MM.1S (cell line): ENCODE data around the gene ATP1A4.

Experiments
- DNase-seq: peaks from one replicate; pipeline ENCODE4 v3.0.0-alpha.2; 2015
- H2AFZ ChIP-seq: fragments of 300-600 bp; sonication (generic); 2 replicates; pipeline ENCODE4 v1.6.0; 2016; ENCODE audit warnings: antibody characterized with exemption, low read length
- H3F3A ChIP-seq: fragments of 300-600 bp; sonication (generic); 2 replicates; pipeline ENCODE4 v1.6.1; 2016; ENCODE audit warnings: mild to moderate bottlenecking, antibody characterized with exemption, low read length, moderate library complexity, mixed read lengths; ENCODE audit not compliant: insufficient read depth
- H3K27ac ChIP-seq: fragments of 300-600 bp; sonication (generic); 2 replicates; pipeline ENCODE4 v1.5.1; 2016; ENCODE audit warnings: mild to moderate bottlenecking, low read length
- H3K27me3 ChIP-seq: fragments of 300-600 bp; sonication (generic); replicated peaks from 2 replicates; pipeline ENCODE4 v1.6.0; 2016; ENCODE audit warnings: low read length; ENCODE audit not compliant: insufficient read depth
- H3K36me3 ChIP-seq: fragments of 300-600 bp; sonication (generic); replicated peaks from 2 replicates; pipeline ENCODE4 v1.6.1; 2016; ENCODE audit warnings: mild to moderate bottlenecking, low read length, mixed read lengths; ENCODE audit not compliant: insufficient read depth
- H3K4me1 ChIP-seq: fragments of 300-600 bp; sonication (generic); 2 replicates; pipeline ENCODE4 v1.6.1; 2016; ENCODE audit warnings: low read length, mixed read lengths
- H3K4me2 ChIP-seq: fragments of 300-600 bp; sonication (generic); 2 replicates; pipeline ENCODE4 v1.6.0; 2016; ENCODE audit warnings: low read depth, low read length
- H3K4me3 ChIP-seq: fragments of 300-600 bp; sonication (generic); 2 replicates; pipeline ENCODE4 v1.5.1; 2016; ENCODE audit warnings: low read length, mixed read lengths
- H3K79me2 ChIP-seq: fragments of 300-600 bp; sonication (generic); 2 replicates; pipeline ENCODE4 v1.6.1; 2016; ENCODE audit warnings: mixed run types, low read length, mixed read lengths
- H3K9ac ChIP-seq: fragments of 300-600 bp; sonication (generic); 2 replicates; pipeline ENCODE4 v1.6.1; 2016; ENCODE audit warnings: low read length, mixed read lengths
- H3K9me2 ChIP-seq: fragments of 300-600 bp; sonication (generic); replicated peaks from 2 replicates; pipeline ENCODE4 v1.6.1; 2016; ENCODE audit warnings: mild to moderate bottlenecking, low read length, mixed read lengths; ENCODE audit not compliant: insufficient read depth
- H3K9me3 ChIP-seq: fragments of 300-600 bp; sonication (generic); replicated peaks from 2 replicates; pipeline ENCODE4 v1.6.1; 2016; ENCODE audit warnings: mild to moderate bottlenecking, low read length, mixed read lengths; ENCODE audit not compliant: insufficient read depth
- H4K20me1 ChIP-seq: fragments of 300-600 bp; sonication (generic); 2 replicates; pipeline ENCODE4 v1.6.1; 2016; ENCODE audit warnings: mild to moderate bottlenecking, low read length, moderate library complexity, mixed read lengths; ENCODE audit not compliant: insufficient read depth
- EZH2 ChIP-seq: fragments of 300-600 bp; sonication (generic); optimal IDR thresholded peaks from 2 replicates; pipeline ENCODE3; 2017; ENCODE audit warnings: low read depth, mild to moderate bottlenecking, antibody characterized with exemption, low read length, mixed read lengths
- EZH2phosphoT487 ChIP-seq: fragments of 300-600 bp; sonication (generic); IDR thresholded peaks from 2 replicates; pipeline ENCODE4 v1.6.1; 2018; ENCODE audit warnings: antibody characterized with exemption, low read length
- TF ChIP-seq, protein P1 (sequence below): fragments of 300-600 bp; sonication (generic); IDR thresholded peaks from 2 replicates; pipeline ENCODE4 v1.5.1; 2016; ENCODE audit warnings: antibody characterized with exemption, low read length, mixed read lengths

The ATP1A4 gene

DNA sequence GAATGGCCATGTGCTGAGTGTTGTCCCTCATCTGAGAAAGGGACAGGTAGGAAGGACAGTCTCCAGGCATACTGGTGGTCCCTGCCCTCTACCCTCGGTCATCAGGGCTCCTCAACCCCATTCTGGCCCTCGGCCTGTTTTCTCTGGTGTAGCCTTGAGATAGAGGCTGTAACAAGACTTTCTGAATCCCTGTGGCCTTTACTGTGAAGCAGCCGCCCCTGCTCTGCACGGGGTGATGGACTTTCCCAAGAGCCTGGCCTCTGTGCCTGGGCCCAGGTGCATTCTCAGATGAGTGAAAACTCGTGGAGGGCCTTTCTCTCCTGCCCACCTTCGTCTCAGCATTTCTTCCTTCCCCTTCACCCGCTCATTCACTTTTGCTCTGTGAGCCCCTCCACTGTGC lies 36.0 kb downstream of the ATP1A4 start:
- H3K9me3 ChIP-seq, result no peaks in the 10 kb centered on the region
- no peaks in the 10 kb centered on the region for H3K9me2 ChIP-seq
- H3K27me3 ChIP-seq, result no peaks in the 10 kb centered on the region
- H3F3A ChIP-seq, result no peaks in the 10 kb centered on the region
- no peak overlapping the region for H2AFZ ChIP-seq
- H3K79me2 ChIP-seq, result no peaks in the 10 kb centered on the region
- no peaks in the 10 kb centered on the region for H3K36me3 ChIP-seq
- H3K9ac ChIP-seq, result no peak overlapping the region
- H4K20me1 ChIP-seq, result no peaks in the 10 kb centered on the region
- no peak for TF ChIP-seq EZH2
- TF ChIP-seq, protein P1, sequence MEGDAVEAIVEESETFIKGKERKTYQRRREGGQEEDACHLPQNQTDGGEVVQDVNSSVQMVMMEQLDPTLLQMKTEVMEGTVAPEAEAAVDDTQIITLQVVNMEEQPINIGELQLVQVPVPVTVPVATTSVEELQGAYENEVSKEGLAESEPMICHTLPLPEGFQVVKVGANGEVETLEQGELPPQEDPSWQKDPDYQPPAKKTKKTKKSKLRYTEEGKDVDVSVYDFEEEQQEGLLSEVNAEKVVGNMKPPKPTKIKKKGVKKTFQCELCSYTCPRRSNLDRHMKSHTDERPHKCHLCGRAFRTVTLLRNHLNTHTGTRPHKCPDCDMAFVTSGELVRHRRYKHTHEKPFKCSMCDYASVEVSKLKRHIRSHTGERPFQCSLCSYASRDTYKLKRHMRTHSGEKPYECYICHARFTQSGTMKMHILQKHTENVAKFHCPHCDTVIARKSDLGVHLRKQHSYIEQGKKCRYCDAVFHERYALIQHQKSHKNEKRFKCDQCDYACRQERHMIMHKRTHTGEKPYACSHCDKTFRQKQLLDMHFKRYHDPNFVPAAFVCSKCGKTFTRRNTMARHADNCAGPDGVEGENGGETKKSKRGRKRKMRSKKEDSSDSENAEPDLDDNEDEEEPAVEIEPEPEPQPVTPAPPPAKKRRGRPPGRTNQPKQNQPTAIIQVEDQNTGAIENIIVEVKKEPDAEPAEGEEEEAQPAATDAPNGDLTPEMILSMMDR, result no peak
- TF ChIP-seq EZH2phosphoT487, result no peak
- H3K27ac ChIP-seq, result no peak overlapping the region
- no peak overlapping the region for H3K4me2 ChIP-seq
- DNase-seq, result no peak
- no peak overlapping the region for H3K4me3 ChIP-seq
- no peaks in the 10 kb centered on the region for H3K4me1 ChIP-seq

DNA sequence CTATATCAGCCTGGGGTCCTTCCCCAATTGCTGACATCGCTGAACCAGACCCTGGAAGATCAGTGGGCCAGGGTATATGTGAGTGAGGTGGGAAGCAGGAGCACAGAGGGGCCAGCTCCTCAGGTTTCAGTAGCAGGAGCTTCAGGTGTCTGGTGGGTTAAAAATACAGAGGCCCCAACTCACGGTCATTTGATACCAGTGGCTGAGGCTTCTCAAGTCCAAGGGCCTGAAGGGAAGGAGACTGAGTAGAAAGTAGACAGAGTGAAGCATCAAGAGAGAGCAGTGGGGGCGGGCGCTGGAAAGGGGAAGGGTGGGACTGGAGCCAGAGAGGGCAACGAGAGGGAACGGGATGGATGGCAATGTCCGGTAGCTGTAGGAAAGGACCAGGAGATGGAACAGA lies 36.9 kb downstream of the ATP1A4 start:
- Histone ChIP-seq H3K9me2 (no peaks in the 10 kb centered on the region), H3K27ac (no peak overlapping the region), H3K9me3 (no peaks in the 10 kb centered on the region), H3K79me2 (no peaks in the 10 kb centered on the region), H3K9ac (no peak overlapping the region), H2AFZ (no peak overlapping the region), H3K4me2 (no peak overlapping the region), H3K27me3 (no peaks in the 10 kb centered on the region), H3K4me3 (no peak overlapping the region), H3K36me3 (no peaks in the 10 kb centered on the region), H3F3A (no peaks in the 10 kb centered on the region), H4K20me1 (no peaks in the 10 kb centered on the region), H3K4me1 (no peaks in the 10 kb centered on the region)
- TF ChIP-seq, protein P1, result no peak
- TF ChIP-seq EZH2phosphoT487, result no peak
- no peak for TF ChIP-seq EZH2
- DNase-seq, result no peak

DNA sequence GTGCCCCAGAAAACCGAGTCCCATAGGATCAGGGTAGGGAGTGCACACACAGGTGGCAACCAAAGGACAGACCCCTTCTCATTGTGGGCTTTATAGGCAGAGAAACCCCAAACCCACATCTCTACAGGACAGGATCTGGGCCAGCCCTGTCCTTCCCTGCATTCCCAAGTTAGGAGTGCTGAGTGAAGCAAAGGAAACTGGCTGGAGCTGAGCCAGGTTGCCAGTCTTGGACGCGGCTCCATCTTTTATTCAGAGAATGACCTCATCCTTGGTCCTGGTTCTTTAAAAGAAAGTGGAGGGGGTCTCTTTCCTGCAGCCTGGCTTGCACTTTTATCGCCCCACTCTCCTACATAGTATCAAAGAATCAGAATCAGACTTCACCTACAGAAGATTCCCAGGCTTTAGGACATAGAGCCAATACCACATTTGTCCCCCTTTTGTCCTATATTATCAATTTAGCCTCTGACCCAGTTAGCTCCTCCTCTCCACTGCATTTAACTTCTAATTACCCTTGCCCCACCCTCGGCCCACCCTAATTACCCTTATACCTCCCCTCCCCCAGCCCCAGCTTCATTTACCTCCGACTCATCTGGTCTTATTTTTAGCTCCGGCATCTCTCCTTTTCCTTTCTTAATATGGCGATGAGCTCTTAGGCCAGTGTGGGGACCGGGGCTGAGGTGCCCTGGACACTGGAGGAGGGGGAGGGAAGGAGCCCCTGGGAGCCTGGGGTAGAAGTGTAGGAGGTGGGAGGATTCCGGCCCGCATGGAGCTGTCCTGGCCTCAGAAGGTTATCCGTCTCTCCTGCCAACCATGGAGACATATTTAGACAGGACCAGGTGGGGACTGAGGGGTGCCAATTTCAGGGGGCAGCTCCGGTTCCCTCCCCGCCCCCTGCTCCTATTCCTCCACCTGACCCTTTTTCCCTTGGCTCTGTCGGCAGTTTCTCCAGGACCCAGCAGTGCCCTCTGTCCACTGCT lies 38.5 kb downstream of the ATP1A4 start, which contains the start of gene CASQ1:
Gene CASQ1 (plus strand): TSS at position 927 of the 977 bp plus-strand sequence. CDS start 177 bp downstream, outside the sequence.
- DNase-seq, result no peak
- H3K9me3 ChIP-seq, result no peaks in the 10 kb centered on the region
- no peak within 1 kb of the TSS for H3K4me2 ChIP-seq
- no peaks in the 10 kb centered on the region for H3K36me3 ChIP-seq
- H3K79me2 ChIP-seq, result no peaks in the 10 kb centered on the region
- no peaks in the 10 kb centered on the region for H3K9me2 ChIP-seq
- H3K4me3 ChIP-seq, result no peak within 1 kb of the TSS
- no peaks in the 10 kb centered on the region for H3F3A ChIP-seq
- TF ChIP-seq EZH2phosphoT487, result no peak
- TF ChIP-seq EZH2, result no peak
- TF ChIP-seq, protein P1, result no peak
- H3K9ac ChIP-seq, result no peak within 1 kb of the TSS
- H3K27me3 ChIP-seq, result no peaks in the 10 kb centered on the region
- H3K4me1 ChIP-seq, result no peaks in the 10 kb centered on the region
- no peak within 1 kb of the TSS for H3K27ac ChIP-seq
- H2AFZ ChIP-seq, result no peak within 1 kb of the TSS
- H4K20me1 ChIP-seq, result no peaks in the 10 kb centered on the region
